Measurements from ENCODE around the gene MAGOH.

DNA sequence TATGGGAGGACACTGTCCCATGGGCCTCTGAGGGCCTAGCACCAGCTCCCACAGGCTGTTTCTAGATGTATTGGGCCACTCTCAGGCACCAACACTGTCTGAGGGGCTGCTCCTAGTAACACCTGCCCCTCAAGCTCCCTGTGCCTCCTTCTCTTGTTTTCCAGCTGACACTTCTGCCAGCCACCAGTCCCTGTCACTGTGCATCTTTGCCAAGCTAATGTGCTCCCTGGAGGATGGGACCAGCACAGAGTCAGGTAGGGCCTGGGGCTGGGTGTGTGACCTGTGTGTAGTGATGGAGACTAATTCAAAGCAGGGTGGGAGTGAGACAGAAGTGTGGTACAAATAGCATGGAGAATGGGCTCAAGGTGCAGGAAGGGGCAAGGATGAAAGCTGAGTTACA lies 29.4 kb upstream of the MAGOH start:
- TF ChIP-seq, protein P1, sequence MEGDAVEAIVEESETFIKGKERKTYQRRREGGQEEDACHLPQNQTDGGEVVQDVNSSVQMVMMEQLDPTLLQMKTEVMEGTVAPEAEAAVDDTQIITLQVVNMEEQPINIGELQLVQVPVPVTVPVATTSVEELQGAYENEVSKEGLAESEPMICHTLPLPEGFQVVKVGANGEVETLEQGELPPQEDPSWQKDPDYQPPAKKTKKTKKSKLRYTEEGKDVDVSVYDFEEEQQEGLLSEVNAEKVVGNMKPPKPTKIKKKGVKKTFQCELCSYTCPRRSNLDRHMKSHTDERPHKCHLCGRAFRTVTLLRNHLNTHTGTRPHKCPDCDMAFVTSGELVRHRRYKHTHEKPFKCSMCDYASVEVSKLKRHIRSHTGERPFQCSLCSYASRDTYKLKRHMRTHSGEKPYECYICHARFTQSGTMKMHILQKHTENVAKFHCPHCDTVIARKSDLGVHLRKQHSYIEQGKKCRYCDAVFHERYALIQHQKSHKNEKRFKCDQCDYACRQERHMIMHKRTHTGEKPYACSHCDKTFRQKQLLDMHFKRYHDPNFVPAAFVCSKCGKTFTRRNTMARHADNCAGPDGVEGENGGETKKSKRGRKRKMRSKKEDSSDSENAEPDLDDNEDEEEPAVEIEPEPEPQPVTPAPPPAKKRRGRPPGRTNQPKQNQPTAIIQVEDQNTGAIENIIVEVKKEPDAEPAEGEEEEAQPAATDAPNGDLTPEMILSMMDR (conservative IDR thresholded peaks at IDR 0.05 in 1 of 2, IDR thresholded peaks at IDR 0.05 in 1 of 2; ENCODE audit: low read depth in 1 of 2, low read length in 2 of 2) = no peak
- no peak for TF ChIP-seq EZH2 (IDR thresholded peaks at IDR 0.05; ENCODE audit: low read length, missing control alignments)
